Measurements from ENCODE around the gene RCOR3.

DNA sequence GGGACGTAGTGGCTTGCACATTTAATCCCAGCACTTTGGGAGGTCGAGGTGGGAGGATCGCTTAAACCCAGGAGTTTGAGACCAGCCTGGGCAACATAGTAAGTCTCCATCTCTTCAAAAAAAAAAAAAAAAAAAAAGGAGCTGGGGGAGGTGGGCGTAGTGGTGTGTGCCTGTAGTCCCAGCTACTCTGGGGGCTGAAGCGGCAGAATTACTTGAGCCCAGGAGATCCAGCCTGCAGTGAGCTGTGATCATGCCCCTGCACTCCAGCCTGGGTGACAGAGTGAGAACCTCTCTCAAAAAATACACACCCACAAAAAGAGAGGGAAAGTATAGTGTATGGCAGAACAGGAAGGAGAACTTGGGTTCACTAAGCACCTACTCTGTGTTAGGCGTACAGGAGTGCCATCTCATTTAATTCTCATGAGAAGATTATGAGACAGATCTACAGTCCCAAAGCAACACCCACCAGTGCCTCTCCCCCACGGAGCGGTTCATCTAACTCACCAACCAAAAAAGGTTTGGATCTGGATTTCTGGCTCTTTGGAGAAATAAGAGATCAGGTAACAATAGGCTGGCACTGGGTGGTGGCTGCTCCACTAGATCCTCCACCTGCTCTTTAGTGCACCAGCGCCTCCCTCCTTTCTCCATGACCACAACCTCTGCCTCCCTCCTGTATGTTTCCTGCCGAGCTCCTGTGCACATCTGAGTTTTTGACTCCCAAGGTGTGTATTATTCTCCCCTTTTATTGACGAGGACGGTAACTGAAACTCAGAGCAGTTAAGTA lies 66.0 kb downstream of the RCOR3 start:
- no peak for TF ChIP-seq EZH2 (IDR thresholded peaks at IDR 0.05; ENCODE audit: insufficient read depth, poor library complexity, severe bottlenecking)
- no peak for TF ChIP-seq EZH2phosphoT487 (IDR thresholded peaks at IDR 0.05; ENCODE audit: insufficient read depth, low read depth)
